WTC11 (cell line): ENCODE results near the gene BLOC1S5. TPM values are rescaled to one million over a fixed set of nuclear protein-coding genes. Genes with fewer than 3 reads are reported as not detected.

Experiments
- ATAC-seq: fragments of 200-7000 bp; cut with Tn5 transposase; 2 replicates; pipeline ENCODE4 v1.10.0; 2021; ENCODE audit warnings: mild to moderate bottlenecking, moderate library complexity
- CTCF ChIA-PET: fragments of 300-600 bp; sonication (Branson Sonifier 250); formaldehyde crosslinking; loops from one replicate; lab custom pipeline; 2021; ENCODE audit warnings: antibody characterized with exemption; lab: Charles Lee
- POLR2A ChIA-PET: fragments of 350-600 bp; sonication (Branson Sonifier 250); formaldehyde crosslinking; loops from one replicate; lab custom pipeline; 2021; ENCODE audit warnings: antibody characterized with exemption; lab: Charles Lee
- DNase-seq: peaks from one replicate; pipeline ENCODE4 v3.0.0; 2021; ENCODE audit warnings: low spot score
- H3K27ac Mint-ChIP-seq: 2 replicates; pipeline ENCODE4 v1.8.0; 2021; ENCODE audit warnings: mixed read lengths
- H3K27me3 Mint-ChIP-seq: 2 replicates; pipeline ENCODE4 v1.8.0; 2021; ENCODE audit warnings: low read depth, mild to moderate bottlenecking, moderate library complexity, mixed read lengths
- H3K36me3 Mint-ChIP-seq: 2 replicates; pipeline ENCODE4 v1.8.0; 2021; ENCODE audit warnings: mixed read lengths
- H3K4me1 Mint-ChIP-seq: 2 replicates; pipeline ENCODE4 v1.8.0; 2022; ENCODE audit warnings: mixed read lengths
- H3K4me3 Mint-ChIP-seq: 2 replicates; pipeline ENCODE4 v1.8.0; 2021; ENCODE audit warnings: mild to moderate bottlenecking, moderate library complexity, mixed read lengths
- H3K9me3 Mint-ChIP-seq: 2 replicates; pipeline ENCODE4 v1.8.0; 2021; ENCODE audit warnings: mixed read lengths
- AFF4 ChIP-seq: sonication (generic); formaldehyde crosslinking; IDR thresholded peaks from 2 replicates; pipeline ENCODE4 v1.8.1; 2023; ENCODE audit warnings: mild to moderate bottlenecking, missing genetic modification reagents, borderline replicate concordance
- ATF2 ChIP-seq: sonication (generic); formaldehyde crosslinking; IDR thresholded peaks from 2 replicates; pipeline ENCODE4 v1.8.1; 2022; ENCODE audit warnings: low read depth, missing genetic modification reagents, borderline replicate concordance
- CTCF ChIP-seq: fragments of 200-600 bp; IDR thresholded peaks from 2 replicates; pipeline ENCODE4 v1.8.0; 2022; ENCODE audit warnings: antibody characterized with exemption
- FOXP4 ChIP-seq: sonication (generic); formaldehyde crosslinking; IDR thresholded peaks from 2 replicates; pipeline ENCODE4 v1.8.0; 2022; ENCODE audit warnings: mild to moderate bottlenecking, missing genetic modification reagents
- GRHL2 ChIP-seq: fragments of 250-450 bp; sonication (Bioruptor Pico); IDR thresholded peaks from 2 replicates; pipeline ENCODE4 v1.8.0; 2022; ENCODE audit warnings: mild to moderate bottlenecking, moderate library complexity; ENCODE audit not compliant: insufficient replicate concordance, severe bottlenecking
- IRF2 ChIP-seq: sonication (generic); formaldehyde crosslinking; IDR thresholded peaks from 2 replicates; pipeline ENCODE4 v1.8.0; 2022; ENCODE audit warnings: low read depth, missing genetic modification reagents, borderline replicate concordance
- PRDM15 ChIP-seq: sonication (generic); formaldehyde crosslinking; IDR thresholded peaks from 2 replicates; pipeline ENCODE4 v1.8.0; 2022; ENCODE audit warnings: missing genetic modification reagents
- SMAD3 ChIP-seq: sonication (generic); formaldehyde crosslinking; IDR thresholded peaks from 2 replicates; pipeline ENCODE4 v1.8.0; 2022; ENCODE audit warnings: missing genetic modification reagents, mild to moderate bottlenecking, borderline replicate concordance
- TEAD1 ChIP-seq: sonication (generic); formaldehyde crosslinking; IDR thresholded peaks from 2 replicates; pipeline ENCODE4 v1.8.0; 2022; ENCODE audit warnings: mild to moderate bottlenecking, missing genetic modification reagents
- ZNF138 ChIP-seq: sonication (generic); formaldehyde crosslinking; conservative IDR thresholded peaks from 2 replicates; pipeline ENCODE4 v1.8.1; 2022; ENCODE audit warnings: mild to moderate bottlenecking, moderate library complexity, missing genetic modification reagents
- ZNF317 ChIP-seq: sonication (generic); formaldehyde crosslinking; IDR thresholded peaks from 2 replicates; pipeline ENCODE4 v1.8.1; 2023; ENCODE audit warnings: low read depth, mild to moderate bottlenecking, moderate library complexity, missing genetic modification reagents, borderline replicate concordance
- total RNA-seq: library from RNA; stranded (reverse); gene quantifications from 3 replicates; pipeline ENCODE4 v1.2.3, GENCODE V29; 2021

BLOC1S5 gene
- total RNA-seq, 1 experiment from 2014 or later, result 17.9 TPM

GRCh38 chr6:8073758-8074157 lies 9.6 kb upstream of the BLOC1S5 start (continued):
- TF ChIP-seq AFF4 (CRISPR knock-in tag) (no peak), IRF2 (CRISPR knock-in tag) (no peak), SMAD3 (CRISPR knock-in tag) (no peak), PRDM15 (CRISPR knock-in tag) (no peak), GRHL2 (CRISPR knock-in tag) (no peak), CTCF (no peak)

GRCh38 chr6:8070718-8071117 lies 6.5 kb upstream of the BLOC1S5 start:
- Mint-ChIP-seq H3K27me3 (no peaks in the 10 kb centered on the region), H3K36me3 (0 out of 2 replicates have a peak, but pooled peaks cover under 1% of the 10 kb centered on the region), H3K27ac (no peak overlapping the region), H3K4me3 (no peak overlapping the region), H3K9me3 (no peaks in the 10 kb centered on the region), H3K4me1 (peaks cover 12% of the 10 kb centered on the region)
- CTCF ChIA-PET, result no interaction called here
- POLR2A ChIA-PET, result interaction anchor here (1.3 kb wide), 1 partner anchor 31 kb away, joined by 3 read pairs; the partner anchor contains the start of gene EEF1E1
- no peak for TF ChIP-seq ZNF138
- no peak for TF ChIP-seq FOXP4 (CRISPR knock-in tag)
- no peak for TF ChIP-seq ZNF317 (CRISPR knock-in tag)
- no peak for TF ChIP-seq GRHL2 (CRISPR knock-in tag)
- TF ChIP-seq ATF2, result no peak
- no peak for TF ChIP-seq TEAD1 (CRISPR knock-in tag)
- no peak for TF ChIP-seq CTCF
- ATAC-seq, result no peak
- no peak for DNase-seq
